ENCODE results near the gene PLA2G2C.

DNA sequence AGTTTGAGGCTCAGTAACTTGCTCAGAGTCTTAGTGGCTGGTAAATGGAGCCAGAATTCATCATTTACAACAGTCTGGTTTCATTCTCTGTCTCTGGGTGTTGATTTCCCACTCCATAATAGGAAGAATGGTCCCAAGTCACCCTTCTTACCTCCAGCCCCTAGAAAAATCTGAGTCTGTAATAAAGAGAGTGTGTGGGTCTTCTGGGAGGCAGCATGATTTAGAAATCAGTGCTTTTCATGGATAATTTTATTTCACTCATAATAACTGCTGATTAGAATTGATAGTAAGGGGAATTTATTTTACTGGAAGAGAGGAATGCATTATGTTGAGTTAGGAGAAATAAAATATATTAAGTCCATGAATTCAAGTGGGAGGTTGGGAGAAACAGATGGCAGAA is 69.1 kb downstream of the PLA2G2C start:
- TF ChIP-seq, protein P1, sequence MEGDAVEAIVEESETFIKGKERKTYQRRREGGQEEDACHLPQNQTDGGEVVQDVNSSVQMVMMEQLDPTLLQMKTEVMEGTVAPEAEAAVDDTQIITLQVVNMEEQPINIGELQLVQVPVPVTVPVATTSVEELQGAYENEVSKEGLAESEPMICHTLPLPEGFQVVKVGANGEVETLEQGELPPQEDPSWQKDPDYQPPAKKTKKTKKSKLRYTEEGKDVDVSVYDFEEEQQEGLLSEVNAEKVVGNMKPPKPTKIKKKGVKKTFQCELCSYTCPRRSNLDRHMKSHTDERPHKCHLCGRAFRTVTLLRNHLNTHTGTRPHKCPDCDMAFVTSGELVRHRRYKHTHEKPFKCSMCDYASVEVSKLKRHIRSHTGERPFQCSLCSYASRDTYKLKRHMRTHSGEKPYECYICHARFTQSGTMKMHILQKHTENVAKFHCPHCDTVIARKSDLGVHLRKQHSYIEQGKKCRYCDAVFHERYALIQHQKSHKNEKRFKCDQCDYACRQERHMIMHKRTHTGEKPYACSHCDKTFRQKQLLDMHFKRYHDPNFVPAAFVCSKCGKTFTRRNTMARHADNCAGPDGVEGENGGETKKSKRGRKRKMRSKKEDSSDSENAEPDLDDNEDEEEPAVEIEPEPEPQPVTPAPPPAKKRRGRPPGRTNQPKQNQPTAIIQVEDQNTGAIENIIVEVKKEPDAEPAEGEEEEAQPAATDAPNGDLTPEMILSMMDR (IDR thresholded peaks at IDR 0.05) = no peak
- TF ChIP-seq POLR2A (IDR thresholded peaks at IDR 0.05) = no peak
- no peak for TF ChIP-seq POLR2AphosphoS5 (IDR thresholded peaks at IDR 0.05)
- no peak for TF ChIP-seq EP300 (IDR thresholded peaks at IDR 0.05)
